ENCODE results near the gene SLC18A3.

DNA sequence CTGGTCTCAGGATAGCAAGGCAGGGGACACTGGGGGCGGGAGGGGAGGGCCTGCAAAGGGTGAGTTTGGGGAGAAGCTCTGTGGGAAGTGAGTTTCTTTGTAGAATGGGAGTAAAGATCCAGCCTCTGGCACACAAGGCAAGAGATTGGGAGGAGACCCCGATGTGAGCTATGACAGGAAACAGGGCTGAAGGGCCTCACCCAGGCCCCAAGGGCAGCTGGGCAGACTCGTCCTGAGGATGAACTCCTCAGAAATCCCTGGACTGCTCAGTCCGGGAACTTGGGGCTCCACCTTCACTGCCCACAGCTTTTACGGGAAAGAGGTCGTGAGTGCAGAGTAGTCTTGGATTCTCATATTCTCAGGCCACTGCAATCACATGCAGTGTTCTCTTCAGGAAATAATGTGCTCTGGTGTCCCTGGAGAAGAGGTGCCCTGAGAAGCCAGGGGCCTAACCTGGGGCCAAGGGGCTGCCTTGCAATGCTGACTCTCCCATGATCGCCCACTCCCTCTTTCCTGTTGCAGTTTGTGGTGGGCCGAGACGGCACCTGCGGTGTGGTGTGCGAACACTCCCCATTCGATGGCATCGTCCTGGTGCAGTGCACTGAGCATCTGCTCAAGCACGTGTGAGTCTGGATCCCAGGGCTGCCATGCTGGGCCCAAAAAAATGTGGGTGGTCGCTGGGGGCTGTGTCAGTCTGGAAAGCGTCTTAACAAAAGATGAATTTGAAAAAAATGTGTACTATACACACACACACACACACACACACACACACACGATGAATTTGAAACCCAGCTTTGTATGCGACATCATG, 38.1 kb downstream of the SLC18A3 start:
- no peak for TF ChIP-seq CTCF (IDR thresholded peaks at IDR 0.05)
- no peak for TF ChIP-seq POLR2A (IDR thresholded peaks at IDR 0.05)

All from adrenal gland (tissue), 5 donors.